GM23338 (cell line): ENCODE measurements around the gene MLLT3. TPM values are rescaled to one million over a fixed set of nuclear protein-coding genes. Genes with fewer than 3 reads are reported as not detected.

ENCODE experiments used
- ATAC-seq: fragments of 200-7000 bp; cut with Tn5 transposase; 3 replicates; pipeline ENCODE4 v1.9.1; 2020
- DNase-seq: peaks from one replicate; pipeline ENCODE4 v3.0.0-alpha.2; 2015; ENCODE audit warnings: low spot score
- H2AFZ ChIP-seq: fragments of 200-600 bp; sonication (generic); 2 replicates; pipeline ENCODE4 v1.8.0; 2016; ENCODE audit warnings: antibody characterized with exemption, mild to moderate bottlenecking, moderate library complexity
- H3F3A ChIP-seq: fragments of 200-600 bp; sonication (generic); replicated peaks from 2 replicates; pipeline ENCODE4 v1.8.0; 2017; ENCODE audit warnings: antibody characterized with exemption, mixed run types, low read depth
- H3K27ac ChIP-seq: fragments of 200-600 bp; sonication (generic); 2 replicates; pipeline ENCODE4 v1.6.1; 2016; ENCODE audit warnings: low read depth
- H3K27me3 ChIP-seq: fragments of 200-600 bp; sonication (generic); 2 replicates; pipeline ENCODE4 v1.8.0; 2016; ENCODE audit warnings: mild to moderate bottlenecking, mixed run types, moderate library complexity; ENCODE audit not compliant: insufficient read depth
- H3K36me3 ChIP-seq: fragments of 200-600 bp; sonication (generic); 2 replicates; pipeline ENCODE4 v1.8.0; 2016; ENCODE audit warnings: mild to moderate bottlenecking; ENCODE audit not compliant: insufficient read depth
- H3K4me1 ChIP-seq: fragments of 200-600 bp; sonication (generic); 2 replicates; pipeline ENCODE4 v1.8.0; 2016; ENCODE audit warnings: mild to moderate bottlenecking, moderate library complexity; ENCODE audit not compliant: insufficient read depth
- H3K4me2 ChIP-seq: fragments of 200-600 bp; sonication (generic); 2 replicates; pipeline ENCODE4 v1.7.1; 2017; ENCODE audit warnings: mixed run types
- H3K4me3 ChIP-seq: fragments of 200-600 bp; sonication (generic); 2 replicates; pipeline ENCODE4 v1.6.1; 2016; ENCODE audit warnings: mixed run types
- H3K79me2 ChIP-seq: fragments of 200-600 bp; sonication (generic); replicated peaks from 2 replicates; pipeline ENCODE4 v1.8.0; 2017; ENCODE audit warnings: mild to moderate bottlenecking; ENCODE audit not compliant: insufficient read depth
- H3K9me2 ChIP-seq: fragments of 200-600 bp; sonication (generic); 2 replicates; pipeline ENCODE4 v1.8.0; 2017; ENCODE audit not compliant: insufficient read depth
- H4K20me1 ChIP-seq: fragments of 200-600 bp; sonication (generic); replicated peaks from 2 replicates; pipeline ENCODE4 v1.8.0; 2017; ENCODE audit warnings: mild to moderate bottlenecking; ENCODE audit not compliant: insufficient read depth
- H3K27ac Mint-ChIP-seq: 2 replicates; pipeline ENCODE4 v1.8.0; 2020; ENCODE audit warnings: inconsistent platforms, mild to moderate bottlenecking, moderate library complexity, mixed read lengths
- H3K27me3 Mint-ChIP-seq: 3 replicates; pipeline ENCODE4 v1.8.0; 2022; ENCODE audit warnings: low read depth, mild to moderate bottlenecking, moderate library complexity, mixed read lengths, inconsistent platforms; ENCODE audit not compliant: insufficient read depth, poor library complexity
- H3K36me3 Mint-ChIP-seq: 3 replicates; pipeline ENCODE4 v1.8.0; 2021; ENCODE audit warnings: low read depth, mild to moderate bottlenecking, inconsistent platforms, moderate library complexity, mixed read lengths
- H3K4me1 Mint-ChIP-seq: 3 replicates; pipeline ENCODE4 v1.8.0; 2020; ENCODE audit warnings: mild to moderate bottlenecking, inconsistent platforms, mixed read lengths
- H3K4me3 Mint-ChIP-seq: 3 replicates; pipeline ENCODE4 v1.8.0; 2021; ENCODE audit warnings: moderate library complexity, mild to moderate bottlenecking, inconsistent platforms, mixed read lengths
- H3K9me3 Mint-ChIP-seq: 3 replicates; pipeline ENCODE4 v1.8.0; 2020; ENCODE audit warnings: moderate library complexity, mild to moderate bottlenecking, inconsistent platforms, mixed read lengths
- CREB1 ChIP-seq: fragments of 250-450 bp; sonication (Bioruptor Pico); IDR thresholded peaks from 2 replicates; pipeline ENCODE4 v1.5.0; 2020; ENCODE audit warnings: low read depth, mild to moderate bottlenecking, moderate library complexity
- EZH2 ChIP-seq: fragments of 200-600 bp; sonication (generic); IDR thresholded peaks from one replicate; pipeline ENCODE4 v1.8.0; 2017; ENCODE audit warnings: antibody characterized with exemption, mild to moderate bottlenecking, low read depth; ENCODE audit not compliant: unreplicated experiment
- EZH2phosphoT487 ChIP-seq: fragments of 200-600 bp; sonication (generic); IDR thresholded peaks from one replicate; pipeline ENCODE4 v1.8.1; 2018; ENCODE audit warnings: antibody characterized with exemption; ENCODE audit not compliant: unreplicated experiment
- JUNB ChIP-seq: IDR thresholded peaks from one replicate; pipeline ENCODE4 v1.6.1; 2016; ENCODE audit warnings: antibody characterized with exemption; ENCODE audit not compliant: unreplicated experiment
- STAT1 ChIP-seq: IDR thresholded peaks from one replicate; pipeline ENCODE4 v1.6.1; 2016; ENCODE audit warnings: antibody characterized with exemption; ENCODE audit not compliant: unreplicated experiment
- ZNF114 ChIP-seq: fragments of 250-450 bp; sonication (Bioruptor Pico); IDR thresholded peaks from 2 replicates; pipeline ENCODE4 v1.5.0; 2020; ENCODE audit warnings: mild to moderate bottlenecking, moderate library complexity
- ZNF331 ChIP-seq: fragments of 250-450 bp; sonication (Bioruptor Pico); IDR thresholded peaks from 2 replicates; pipeline ENCODE4 v1.5.0; 2020; ENCODE audit warnings: low read depth, mild to moderate bottlenecking, moderate library complexity
- polyA plus RNA-seq: library from polyadenylated mRNA; unstranded; fragments of >200 nt; fragmentation: Nextera tagmentation; extraction: Ambion mirVana; gene quantifications from 2 replicates; pipeline ENCODE4 v1.2.1, GENCODE V29; 2016
- total RNA-seq: library from RNA; depleted of rRNA; stranded (reverse); fragments of >200 nt; shearing (Covaris generic); gene quantifications from 2 replicates; pipeline ENCODE4 v1.2.3, GENCODE V29; 2014
- TF ChIP-seq, protein P1 (sequence below): IDR thresholded peaks from one replicate; pipeline ENCODE4 v1.6.1; 2018; ENCODE audit warnings: antibody characterized with exemption; ENCODE audit not compliant: unreplicated experiment
- TF ChIP-seq, protein P2 (sequence below): IDR thresholded peaks from 2 replicates; pipeline ENCODE4 v1.6.1; 2016; ENCODE audit warnings: antibody characterized with exemption
- TF ChIP-seq, protein P3 (sequence below), 2 experiments: fragments of 200-600 bp in 1 of 2; sonication (generic) in 1 of 2; conservative IDR thresholded peaks; 2 replicates each; pipeline versions ENCODE4 v1.5.1 to v1.6.1; 2016 to 2017; ENCODE audit warnings: antibody characterized with exemption in 2 of 2, low read depth in 2 of 2, mild to moderate bottlenecking in 2 of 2, moderate library complexity in 1 of 2

The MLLT3 gene
- total and polyA plus RNA-seq, 2 experiments from 2014 or later, result 7.5 to 9.5 TPM

DNA sequence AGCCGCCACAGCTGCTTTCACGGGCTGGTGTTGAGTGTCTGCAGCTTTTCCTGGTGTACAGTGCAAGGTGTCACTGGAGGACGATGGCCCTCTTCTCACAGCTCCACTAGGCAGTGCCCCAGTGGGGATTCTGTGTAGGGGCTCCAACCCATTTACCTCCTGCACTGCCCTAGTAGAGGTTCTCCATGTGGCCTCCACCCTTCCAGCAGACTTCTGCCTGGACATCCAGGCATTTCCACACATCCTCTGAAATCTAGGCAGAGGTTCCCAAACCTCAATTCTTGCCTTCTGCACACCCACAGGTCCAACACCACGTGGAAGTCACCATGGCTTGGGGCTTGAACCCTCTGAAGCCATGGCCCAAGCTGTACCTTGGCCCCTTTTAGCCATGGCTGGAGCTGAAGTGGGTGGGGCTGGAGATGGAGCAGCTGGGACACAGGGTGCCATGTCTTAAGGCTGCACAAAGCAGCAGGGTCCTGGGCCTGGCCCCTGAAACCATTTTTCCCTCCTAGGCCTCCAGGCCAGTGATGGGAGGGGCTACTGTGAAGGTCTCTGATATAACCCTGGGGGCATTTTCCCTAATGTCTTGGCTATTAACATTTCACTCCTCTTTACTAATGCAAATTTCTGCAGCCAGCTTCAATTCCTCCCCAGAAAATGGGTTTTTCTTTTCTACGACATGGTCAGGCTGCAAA is 82.0 kb downstream of the MLLT3 start:
- H3F3A ChIP-seq, result no peaks in the 10 kb centered on the region
- H3K4me1 ChIP-seq, result no peaks in the 10 kb centered on the region
- Mint-ChIP-seq H3K4me1 (peaks cover 2% of the 10 kb centered on the region; the same call in 2 of the 3 replicates), H3K27me3 (peaks cover 2% of the 10 kb centered on the region), H3K9me3 (peaks cover 28% of the 10 kb centered on the region), H3K36me3 (peaks cover 28% of the 10 kb centered on the region), H3K4me3 (no peak overlapping the region), H3K27ac (no peak overlapping the region)
- ATAC-seq (no peak), DNase-seq (no peak)
- no peaks in the 10 kb centered on the region for H4K20me1 ChIP-seq
- H3K4me2 ChIP-seq, result no peak overlapping the region
- H2AFZ ChIP-seq, result no peak overlapping the region
- H3K27ac ChIP-seq, result no peak overlapping the region
- no peaks in the 10 kb centered on the region for H3K36me3 ChIP-seq
- H3K9me2 ChIP-seq, result no peaks in the 10 kb centered on the region; the same call in 1 of the 2 replicates
- no peak overlapping the region for H3K4me3 ChIP-seq
- no peaks in the 10 kb centered on the region for H3K27me3 ChIP-seq
- H3K79me2 ChIP-seq, result no peaks in the 10 kb centered on the region
- no peak for TF ChIP-seq EZH2phosphoT487
- no peak for TF ChIP-seq EZH2
- no peak for TF ChIP-seq ZNF331
- TF ChIP-seq, protein P1, sequence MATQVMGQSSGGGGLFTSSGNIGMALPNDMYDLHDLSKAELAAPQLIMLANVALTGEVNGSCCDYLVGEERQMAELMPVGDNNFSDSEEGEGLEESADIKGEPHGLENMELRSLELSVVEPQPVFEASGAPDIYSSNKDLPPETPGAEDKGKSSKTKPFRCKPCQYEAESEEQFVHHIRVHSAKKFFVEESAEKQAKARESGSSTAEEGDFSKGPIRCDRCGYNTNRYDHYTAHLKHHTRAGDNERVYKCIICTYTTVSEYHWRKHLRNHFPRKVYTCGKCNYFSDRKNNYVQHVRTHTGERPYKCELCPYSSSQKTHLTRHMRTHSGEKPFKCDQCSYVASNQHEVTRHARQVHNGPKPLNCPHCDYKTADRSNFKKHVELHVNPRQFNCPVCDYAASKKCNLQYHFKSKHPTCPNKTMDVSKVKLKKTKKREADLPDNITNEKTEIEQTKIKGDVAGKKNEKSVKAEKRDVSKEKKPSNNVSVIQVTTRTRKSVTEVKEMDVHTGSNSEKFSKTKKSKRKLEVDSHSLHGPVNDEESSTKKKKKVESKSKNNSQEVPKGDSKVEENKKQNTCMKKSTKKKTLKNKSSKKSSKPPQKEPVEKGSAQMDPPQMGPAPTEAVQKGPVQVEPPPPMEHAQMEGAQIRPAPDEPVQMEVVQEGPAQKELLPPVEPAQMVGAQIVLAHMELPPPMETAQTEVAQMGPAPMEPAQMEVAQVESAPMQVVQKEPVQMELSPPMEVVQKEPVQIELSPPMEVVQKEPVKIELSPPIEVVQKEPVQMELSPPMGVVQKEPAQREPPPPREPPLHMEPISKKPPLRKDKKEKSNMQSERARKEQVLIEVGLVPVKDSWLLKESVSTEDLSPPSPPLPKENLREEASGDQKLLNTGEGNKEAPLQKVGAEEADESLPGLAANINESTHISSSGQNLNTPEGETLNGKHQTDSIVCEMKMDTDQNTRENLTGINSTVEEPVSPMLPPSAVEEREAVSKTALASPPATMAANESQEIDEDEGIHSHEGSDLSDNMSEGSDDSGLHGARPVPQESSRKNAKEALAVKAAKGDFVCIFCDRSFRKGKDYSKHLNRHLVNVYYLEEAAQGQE, result no peak
- TF ChIP-seq, protein P2, sequence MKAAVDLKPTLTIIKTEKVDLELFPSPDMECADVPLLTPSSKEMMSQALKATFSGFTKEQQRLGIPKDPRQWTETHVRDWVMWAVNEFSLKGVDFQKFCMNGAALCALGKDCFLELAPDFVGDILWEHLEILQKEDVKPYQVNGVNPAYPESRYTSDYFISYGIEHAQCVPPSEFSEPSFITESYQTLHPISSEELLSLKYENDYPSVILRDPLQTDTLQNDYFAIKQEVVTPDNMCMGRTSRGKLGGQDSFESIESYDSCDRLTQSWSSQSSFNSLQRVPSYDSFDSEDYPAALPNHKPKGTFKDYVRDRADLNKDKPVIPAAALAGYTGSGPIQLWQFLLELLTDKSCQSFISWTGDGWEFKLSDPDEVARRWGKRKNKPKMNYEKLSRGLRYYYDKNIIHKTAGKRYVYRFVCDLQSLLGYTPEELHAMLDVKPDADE, result no peak
- TF ChIP-seq CREB1 (CRISPR knock-in tag), result no peak
- TF ChIP-seq STAT1, result no peak

DNA sequence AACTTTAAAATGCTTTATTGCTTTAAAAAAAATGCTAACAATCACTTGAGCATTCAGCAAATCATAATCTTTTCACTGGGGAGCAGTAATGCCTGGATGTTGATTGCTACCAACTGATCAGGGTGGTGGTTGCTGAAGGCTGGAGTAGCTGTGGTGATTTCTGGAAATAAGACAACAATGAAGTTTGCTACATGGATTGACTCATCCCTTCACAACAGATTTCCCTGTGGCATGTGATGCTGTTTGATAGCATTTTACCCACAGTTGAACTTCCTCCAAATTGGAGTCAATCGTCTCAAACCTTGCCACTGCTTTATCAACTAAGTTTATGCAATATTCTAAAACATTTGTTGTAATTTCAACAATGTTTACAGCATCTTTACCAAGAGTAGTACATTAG is 83.3 kb downstream of the MLLT3 start:
- H3K4me1 Mint-ChIP-seq, result peaks cover 2% of the 10 kb centered on the region; the same call in 2 of the 3 replicates
- no peaks in the 10 kb centered on the region for H3K4me1 ChIP-seq
- peaks cover 28% of the 10 kb centered on the region for H3K36me3 Mint-ChIP-seq
- DNase-seq (no peak), ATAC-seq (no peak)
- H3K4me3 Mint-ChIP-seq, result no peak overlapping the region
- H2AFZ ChIP-seq, result no peak overlapping the region
- H3K4me2 ChIP-seq, result no peak overlapping the region
- H3K9me2 ChIP-seq, result no peaks in the 10 kb centered on the region; the same call in 1 of the 2 replicates
- H4K20me1 ChIP-seq, result no peaks in the 10 kb centered on the region
- no peak overlapping the region for H3K27ac Mint-ChIP-seq
- H3K36me3 ChIP-seq, result no peaks in the 10 kb centered on the region
- no peaks in the 10 kb centered on the region for H3F3A ChIP-seq
- H3K79me2 ChIP-seq, result no peaks in the 10 kb centered on the region
- H3K27ac ChIP-seq, result no peak overlapping the region
- peaks cover 4% of the 10 kb centered on the region for H3K27me3 Mint-ChIP-seq
- peaks cover 28% of the 10 kb centered on the region for H3K9me3 Mint-ChIP-seq
- no peaks in the 10 kb centered on the region for H3K27me3 ChIP-seq
- no peak overlapping the region for H3K4me3 ChIP-seq
- no peak for TF ChIP-seq JUNB
- TF ChIP-seq ZNF114 (CRISPR knock-in tag), result no peak
- TF ChIP-seq STAT1, result no peak
- TF ChIP-seq, protein P1, result no peak
- TF ChIP-seq, protein P3, sequence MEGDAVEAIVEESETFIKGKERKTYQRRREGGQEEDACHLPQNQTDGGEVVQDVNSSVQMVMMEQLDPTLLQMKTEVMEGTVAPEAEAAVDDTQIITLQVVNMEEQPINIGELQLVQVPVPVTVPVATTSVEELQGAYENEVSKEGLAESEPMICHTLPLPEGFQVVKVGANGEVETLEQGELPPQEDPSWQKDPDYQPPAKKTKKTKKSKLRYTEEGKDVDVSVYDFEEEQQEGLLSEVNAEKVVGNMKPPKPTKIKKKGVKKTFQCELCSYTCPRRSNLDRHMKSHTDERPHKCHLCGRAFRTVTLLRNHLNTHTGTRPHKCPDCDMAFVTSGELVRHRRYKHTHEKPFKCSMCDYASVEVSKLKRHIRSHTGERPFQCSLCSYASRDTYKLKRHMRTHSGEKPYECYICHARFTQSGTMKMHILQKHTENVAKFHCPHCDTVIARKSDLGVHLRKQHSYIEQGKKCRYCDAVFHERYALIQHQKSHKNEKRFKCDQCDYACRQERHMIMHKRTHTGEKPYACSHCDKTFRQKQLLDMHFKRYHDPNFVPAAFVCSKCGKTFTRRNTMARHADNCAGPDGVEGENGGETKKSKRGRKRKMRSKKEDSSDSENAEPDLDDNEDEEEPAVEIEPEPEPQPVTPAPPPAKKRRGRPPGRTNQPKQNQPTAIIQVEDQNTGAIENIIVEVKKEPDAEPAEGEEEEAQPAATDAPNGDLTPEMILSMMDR (conservative IDR thresholded peaks at IDR 0.05; ENCODE audit: low read depth in 2 of 2), result no peak
- TF ChIP-seq, protein P2, result no peak
- no peak for TF ChIP-seq ZNF331
- TF ChIP-seq CREB1 (CRISPR knock-in tag), result no peak
- TF ChIP-seq EZH2phosphoT487, result no peak
